OCI-LY7 (cell line): ENCODE measurements around the gene AGBL4.

Source experiments
- EZH2phosphoT487 ChIP-seq: fragments of 200-600 bp; sonication (generic); IDR thresholded peaks from 2 replicates; pipeline ENCODE4 v1.6.1; 2018; ENCODE audit warnings: low read depth, borderline replicate concordance, mild to moderate bottlenecking, mixed run types, antibody characterized with exemption, low read length, moderate library complexity, mixed read lengths
- TF ChIP-seq, protein P1 (sequence below): fragments of 200-600 bp; sonication (generic); conservative IDR thresholded peaks from 2 replicates; pipeline ENCODE4 v1.5.1; 2014; ENCODE audit warnings: mild to moderate bottlenecking, antibody characterized with exemption, low read length, moderate library complexity, mixed read lengths

DNA sequence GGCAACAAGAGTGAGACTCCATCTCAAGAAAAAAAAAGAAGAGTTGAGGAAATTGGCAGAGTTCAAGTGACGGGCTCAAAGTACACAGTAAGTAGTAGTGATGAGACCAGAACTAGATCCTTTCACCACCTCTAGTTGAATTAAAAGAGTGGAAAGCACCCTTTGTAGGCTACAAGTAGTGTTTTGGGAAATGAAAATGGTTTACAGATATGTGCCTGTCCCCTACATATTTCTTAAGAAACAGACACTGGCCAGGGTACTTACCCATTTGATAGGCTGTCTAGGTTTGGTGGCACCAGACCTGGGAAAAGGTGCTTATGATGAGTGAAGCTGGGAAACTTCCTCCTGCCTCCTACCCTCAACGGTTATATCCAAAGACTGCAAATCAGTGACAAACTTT lies 1083.4 kb downstream of the AGBL4 start:
- TF ChIP-seq, protein P1, sequence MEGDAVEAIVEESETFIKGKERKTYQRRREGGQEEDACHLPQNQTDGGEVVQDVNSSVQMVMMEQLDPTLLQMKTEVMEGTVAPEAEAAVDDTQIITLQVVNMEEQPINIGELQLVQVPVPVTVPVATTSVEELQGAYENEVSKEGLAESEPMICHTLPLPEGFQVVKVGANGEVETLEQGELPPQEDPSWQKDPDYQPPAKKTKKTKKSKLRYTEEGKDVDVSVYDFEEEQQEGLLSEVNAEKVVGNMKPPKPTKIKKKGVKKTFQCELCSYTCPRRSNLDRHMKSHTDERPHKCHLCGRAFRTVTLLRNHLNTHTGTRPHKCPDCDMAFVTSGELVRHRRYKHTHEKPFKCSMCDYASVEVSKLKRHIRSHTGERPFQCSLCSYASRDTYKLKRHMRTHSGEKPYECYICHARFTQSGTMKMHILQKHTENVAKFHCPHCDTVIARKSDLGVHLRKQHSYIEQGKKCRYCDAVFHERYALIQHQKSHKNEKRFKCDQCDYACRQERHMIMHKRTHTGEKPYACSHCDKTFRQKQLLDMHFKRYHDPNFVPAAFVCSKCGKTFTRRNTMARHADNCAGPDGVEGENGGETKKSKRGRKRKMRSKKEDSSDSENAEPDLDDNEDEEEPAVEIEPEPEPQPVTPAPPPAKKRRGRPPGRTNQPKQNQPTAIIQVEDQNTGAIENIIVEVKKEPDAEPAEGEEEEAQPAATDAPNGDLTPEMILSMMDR, result no peak
- no peak for TF ChIP-seq EZH2phosphoT487
